ENCODE measurements around the gene ARHGAP44.

The ARHGAP44 gene

DNA sequence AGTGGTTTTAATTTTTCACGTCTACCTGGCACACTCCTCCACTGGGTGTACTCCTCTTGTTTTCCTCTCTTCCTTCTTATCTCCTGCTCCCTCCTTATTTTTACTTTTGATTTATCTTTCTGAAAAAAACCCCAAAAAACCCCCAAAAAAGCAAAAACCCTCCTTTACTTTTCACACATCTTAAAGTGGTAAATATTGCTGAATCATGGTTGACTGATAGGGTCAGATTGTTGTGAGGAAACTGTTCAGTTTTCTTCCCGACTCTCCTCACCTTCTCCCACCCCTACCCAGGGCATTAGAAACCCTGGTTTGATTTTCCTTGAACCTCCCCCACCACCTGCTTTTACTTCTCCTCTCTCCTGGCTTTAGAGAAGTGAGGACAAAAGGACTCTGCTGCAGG, 25.4 kb downstream of the ARHGAP44 start:
- H3K9me3 ChIP-seq (ENCODE audit: control insufficient read depth in 2 of 2, low read length in 2 of 2) = peaks cover 0 to 2% of the 10 kb centered on the region in 2 donors
- no peak overlapping the region for H3K4me3 ChIP-seq (ENCODE audit: low read length in 2 of 2)
- H3K36me3 ChIP-seq (ENCODE audit: control insufficient read depth in 2 of 2, insufficient read depth in 2 of 2, low read length in 2 of 2) = no peaks in the 10 kb centered on the region
- no peak overlapping the region for H3K27ac ChIP-seq (ENCODE audit: low read depth in 2 of 2, low read length in 2 of 2)
- peaks cover 9 to 21% of the 10 kb centered on the region in 2 donors for H3K4me1 ChIP-seq (ENCODE audit: control insufficient read depth in 2 of 2, insufficient read depth in 2 of 2, low read length in 2 of 2)
- no peaks in the 10 kb centered on the region for H3K27me3 ChIP-seq (ENCODE audit: control insufficient read depth in 2 of 2, insufficient read depth in 2 of 2, low read length in 2 of 2)
- H3K9ac ChIP-seq (ENCODE audit: low read depth in 1 of 2, low read length in 2 of 2) = no peak overlapping the region

DNA sequence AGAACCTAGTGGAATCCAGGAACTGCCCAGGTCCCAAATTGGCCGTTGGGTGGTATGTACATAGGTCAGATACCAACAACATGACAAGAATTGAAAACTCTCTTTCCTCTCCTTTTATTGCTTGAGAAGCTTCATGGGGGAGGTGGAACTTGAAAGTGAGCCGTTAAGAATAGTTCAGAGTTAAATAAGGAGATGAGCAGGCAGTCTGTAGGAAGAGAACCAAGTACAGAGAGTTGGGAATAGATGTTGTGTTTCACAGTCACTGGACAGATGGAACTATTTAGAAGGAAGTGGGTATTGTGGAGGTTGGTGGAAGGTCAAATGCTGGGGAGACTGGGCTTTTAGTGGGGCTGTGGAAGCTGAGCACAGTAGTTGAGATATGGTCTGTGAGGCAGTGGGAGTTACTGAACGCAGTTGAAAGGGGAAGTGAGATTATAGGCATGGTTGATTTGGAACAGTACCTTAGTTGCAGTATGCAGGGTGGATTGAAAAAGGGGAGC, 26.4 kb downstream of the ARHGAP44 start:
- H3K4me1 ChIP-seq (ENCODE audit: control insufficient read depth in 2 of 2, insufficient read depth in 2 of 2, low read length in 2 of 2) = peaks cover 9 to 23% of the 10 kb centered on the region in 2 donors
- peaks cover 0 to 2% of the 10 kb centered on the region in 2 donors for H3K9me3 ChIP-seq (ENCODE audit: control insufficient read depth in 2 of 2, low read length in 2 of 2)
- H3K27ac ChIP-seq (ENCODE audit: low read depth in 2 of 2, low read length in 2 of 2) = peak overlapping the region; percentile 43 to 63

DNA sequence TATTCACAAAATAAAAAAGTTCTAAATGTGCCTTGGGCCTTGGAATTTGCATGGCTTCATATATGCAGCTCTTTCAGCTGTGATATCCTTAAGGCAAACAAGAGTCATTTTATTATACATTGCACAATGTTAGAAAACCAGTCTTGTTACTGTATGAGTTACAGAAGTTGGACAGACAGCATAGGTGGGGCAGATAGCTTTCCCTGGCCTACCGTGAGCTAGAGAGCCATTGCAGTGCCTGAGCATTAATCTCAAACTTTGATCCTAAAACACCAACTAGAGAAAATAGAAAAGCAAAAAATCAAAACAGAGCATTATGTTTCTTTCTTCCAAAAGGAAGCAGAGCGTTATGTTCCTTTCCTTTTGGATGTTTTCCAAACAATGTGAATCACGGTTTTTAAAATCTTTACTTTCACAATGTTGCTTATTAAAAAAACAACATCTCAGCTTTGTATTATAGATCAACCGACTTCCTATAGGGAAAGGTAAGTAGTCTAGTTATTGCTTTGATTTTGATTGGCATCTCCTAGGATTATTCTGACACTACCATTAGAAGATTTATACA, 32.2 kb downstream of the ARHGAP44 start:
- peak overlapping the region in 1 of 2 donors; percentile 27 for H3K9ac ChIP-seq (ENCODE audit: low read depth in 1 of 2, low read length in 2 of 2)
- H3K9me3 ChIP-seq (ENCODE audit: control insufficient read depth in 2 of 2, low read length in 2 of 2) = peaks cover 0 to 2% of the 10 kb centered on the region in 2 donors
- no peaks in the 10 kb centered on the region for H3K36me3 ChIP-seq (ENCODE audit: control insufficient read depth in 2 of 2, insufficient read depth in 2 of 2, low read length in 2 of 2)
- no peaks in the 10 kb centered on the region for H3K27me3 ChIP-seq (ENCODE audit: control insufficient read depth in 2 of 2, insufficient read depth in 2 of 2, low read length in 2 of 2)
- H3K4me1 ChIP-seq (ENCODE audit: control insufficient read depth in 2 of 2, insufficient read depth in 2 of 2, low read length in 2 of 2) = peaks cover 12 to 18% of the 10 kb centered on the region in 2 donors
- peak overlapping the region in 1 of 2 donors; percentile 46 for H3K4me3 ChIP-seq (ENCODE audit: low read length in 2 of 2)
- peak overlapping the region; percentile 67 to 84 for H3K27ac ChIP-seq (ENCODE audit: low read depth in 2 of 2, low read length in 2 of 2)

More for the DNA sequence above, 26.4 kb downstream of the ARHGAP44 start:
- no peaks in the 10 kb centered on the region for H3K36me3 ChIP-seq (ENCODE audit: control insufficient read depth in 2 of 2, insufficient read depth in 2 of 2, low read length in 2 of 2)
- peak overlapping the region in 1 of 2 donors; percentile 34 for H3K4me3 ChIP-seq (ENCODE audit: low read length in 2 of 2)
- H3K27me3 ChIP-seq (ENCODE audit: control insufficient read depth in 2 of 2, insufficient read depth in 2 of 2, low read length in 2 of 2) = no peaks in the 10 kb centered on the region
- no peak overlapping the region for H3K9ac ChIP-seq (ENCODE audit: low read depth in 1 of 2, low read length in 2 of 2)

DNA sequence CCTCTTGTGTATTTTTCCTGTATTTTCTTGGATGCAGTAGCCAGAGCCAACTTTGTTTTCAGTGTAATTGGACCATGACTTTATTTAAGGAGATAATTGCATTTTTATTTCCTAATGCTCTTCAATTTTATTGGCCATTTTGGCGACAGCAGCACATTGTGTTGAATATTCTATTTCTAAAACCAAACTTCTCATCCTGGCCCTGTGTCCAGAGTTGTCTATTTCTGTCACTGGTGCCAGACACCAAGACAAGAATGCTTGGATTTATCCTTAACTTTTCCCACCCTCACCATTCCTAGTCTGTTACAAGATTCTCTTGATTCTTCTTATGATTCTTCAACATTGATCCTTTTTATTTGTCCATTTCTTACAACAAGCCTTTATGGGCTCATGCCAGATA, 37.1 kb downstream of the ARHGAP44 start:
- Histone ChIP-seq H3K9ac (ENCODE audit: low read depth in 1 of 2, low read length in 2 of 2) (no peak overlapping the region), H3K27ac (ENCODE audit: low read depth in 2 of 2, low read length in 2 of 2) (no peak overlapping the region), H3K9me3 (ENCODE audit: control insufficient read depth in 2 of 2, low read length in 2 of 2) (no peaks in the 10 kb centered on the region), H3K27me3 (ENCODE audit: control insufficient read depth in 2 of 2, insufficient read depth in 2 of 2, low read length in 2 of 2) (no peaks in the 10 kb centered on the region), H3K4me3 (ENCODE audit: low read length in 2 of 2) (no peak overlapping the region), H3K36me3 (ENCODE audit: control insufficient read depth in 2 of 2, insufficient read depth in 2 of 2, low read length in 2 of 2) (no peaks in the 10 kb centered on the region), H3K4me1 (ENCODE audit: control insufficient read depth in 2 of 2, insufficient read depth in 2 of 2, low read length in 2 of 2) (peaks cover 27% of the 10 kb centered on the region in 2 donors)

DNA sequence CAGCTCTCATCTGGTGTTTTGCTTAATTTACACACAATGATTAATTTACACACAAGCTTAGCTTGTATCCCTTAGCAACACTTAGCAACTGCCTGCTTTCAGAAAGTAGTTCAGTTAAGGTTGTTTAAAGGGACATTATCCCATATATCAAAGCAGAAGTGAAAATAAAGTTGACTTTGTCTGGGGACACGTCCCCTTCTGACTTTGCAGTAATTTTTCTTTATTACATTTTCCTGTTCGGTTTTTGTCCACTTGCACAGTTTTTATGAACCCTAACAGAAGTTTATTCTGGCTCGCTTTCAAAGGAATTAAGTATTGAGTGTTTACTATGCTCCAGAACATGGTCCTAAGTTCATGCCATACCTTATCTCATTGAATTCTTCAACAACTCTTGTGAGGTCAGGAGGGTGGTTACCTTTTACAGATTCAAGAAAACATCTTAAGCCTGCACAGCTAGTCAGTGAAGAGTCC, 41.5 kb downstream of the ARHGAP44 start:
- Histone ChIP-seq H3K4me1 (ENCODE audit: control insufficient read depth in 2 of 2, insufficient read depth in 2 of 2, low read length in 2 of 2) (peaks cover 15 to 17% of the 10 kb centered on the region in 2 donors), H3K36me3 (ENCODE audit: control insufficient read depth in 2 of 2, insufficient read depth in 2 of 2, low read length in 2 of 2) (no peaks in the 10 kb centered on the region), H3K9ac (ENCODE audit: low read depth in 1 of 2, low read length in 2 of 2) (peak overlapping the region in 1 of 2 donors; percentile 22), H3K4me3 (ENCODE audit: low read length in 2 of 2) (peak overlapping the region; percentile 36 to 59), H3K27me3 (ENCODE audit: control insufficient read depth in 2 of 2, insufficient read depth in 2 of 2, low read length in 2 of 2) (no peaks in the 10 kb centered on the region), H3K9me3 (ENCODE audit: control insufficient read depth in 2 of 2, low read length in 2 of 2) (peaks cover 0 to 2% of the 10 kb centered on the region in 2 donors), H3K27ac (ENCODE audit: low read depth in 2 of 2, low read length in 2 of 2) (peak overlapping the region; percentile 76 to 83)

DNA sequence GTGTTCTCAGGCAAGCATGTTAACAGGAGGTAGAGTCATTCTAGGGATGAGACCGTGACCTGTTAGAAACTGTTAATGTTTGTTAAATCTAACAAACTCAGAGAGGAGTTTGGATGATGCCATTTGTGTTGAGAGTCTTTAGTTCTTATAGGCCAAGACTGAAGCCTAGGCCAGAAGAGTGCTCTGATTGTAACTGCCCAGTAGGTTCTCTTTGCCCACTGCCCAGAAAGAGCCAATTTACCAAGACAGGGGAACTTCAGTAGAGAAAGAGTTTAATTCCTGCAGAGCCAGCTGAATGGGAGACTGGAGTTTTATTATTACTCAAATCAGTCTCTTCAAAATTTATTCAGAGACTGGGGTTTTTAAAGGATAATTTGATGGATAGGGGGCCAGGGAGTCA, 42.5 kb downstream of the ARHGAP44 start:
- Histone ChIP-seq H3K27ac (ENCODE audit: low read depth in 2 of 2, low read length in 2 of 2) (peak overlapping the region; percentile 76 to 83), H3K27me3 (ENCODE audit: control insufficient read depth in 2 of 2, insufficient read depth in 2 of 2, low read length in 2 of 2) (no peaks in the 10 kb centered on the region), H3K4me3 (ENCODE audit: low read length in 2 of 2) (no peak overlapping the region), H3K9me3 (ENCODE audit: control insufficient read depth in 2 of 2, low read length in 2 of 2) (peaks cover 0 to 2% of the 10 kb centered on the region in 2 donors), H3K4me1 (ENCODE audit: control insufficient read depth in 2 of 2, insufficient read depth in 2 of 2, low read length in 2 of 2) (peaks cover 15 to 17% of the 10 kb centered on the region in 2 donors), H3K9ac (ENCODE audit: low read depth in 1 of 2, low read length in 2 of 2) (no peak overlapping the region), H3K36me3 (ENCODE audit: control insufficient read depth in 2 of 2, insufficient read depth in 2 of 2, low read length in 2 of 2) (no peaks in the 10 kb centered on the region)

DNA sequence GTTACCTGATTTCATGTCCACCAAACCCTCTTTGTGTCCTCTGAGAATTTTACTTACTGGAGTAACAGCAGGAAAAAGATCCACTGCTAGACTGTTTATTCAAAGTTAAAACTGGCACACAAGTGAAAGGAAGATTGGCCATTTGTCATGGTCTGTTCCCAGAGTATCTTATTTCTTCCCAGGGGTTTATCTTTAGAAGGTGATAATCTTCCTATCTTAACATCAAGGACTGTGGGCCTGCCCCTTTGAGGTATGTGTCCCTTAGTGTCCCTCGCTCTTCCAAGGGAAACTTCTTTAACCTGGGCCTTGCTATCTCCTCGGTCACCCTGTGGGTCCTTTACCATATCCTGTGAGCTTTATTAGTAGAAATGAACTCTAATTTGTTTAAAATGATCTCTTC, 49.7 kb downstream of the ARHGAP44 start:
- Histone ChIP-seq H3K4me3 (ENCODE audit: low read length in 2 of 2) (no peak overlapping the region), H3K4me1 (ENCODE audit: control insufficient read depth in 2 of 2, insufficient read depth in 2 of 2, low read length in 2 of 2) (no peaks in the 10 kb centered on the region), H3K27me3 (ENCODE audit: control insufficient read depth in 2 of 2, insufficient read depth in 2 of 2, low read length in 2 of 2) (no peaks in the 10 kb centered on the region), H3K27ac (ENCODE audit: low read depth in 2 of 2, low read length in 2 of 2) (no peak overlapping the region), H3K36me3 (ENCODE audit: control insufficient read depth in 2 of 2, insufficient read depth in 2 of 2, low read length in 2 of 2) (no peaks in the 10 kb centered on the region), H3K9ac (ENCODE audit: low read depth in 1 of 2, low read length in 2 of 2) (no peak overlapping the region), H3K9me3 (ENCODE audit: control insufficient read depth in 2 of 2, low read length in 2 of 2) (no peaks in the 10 kb centered on the region)

DNA sequence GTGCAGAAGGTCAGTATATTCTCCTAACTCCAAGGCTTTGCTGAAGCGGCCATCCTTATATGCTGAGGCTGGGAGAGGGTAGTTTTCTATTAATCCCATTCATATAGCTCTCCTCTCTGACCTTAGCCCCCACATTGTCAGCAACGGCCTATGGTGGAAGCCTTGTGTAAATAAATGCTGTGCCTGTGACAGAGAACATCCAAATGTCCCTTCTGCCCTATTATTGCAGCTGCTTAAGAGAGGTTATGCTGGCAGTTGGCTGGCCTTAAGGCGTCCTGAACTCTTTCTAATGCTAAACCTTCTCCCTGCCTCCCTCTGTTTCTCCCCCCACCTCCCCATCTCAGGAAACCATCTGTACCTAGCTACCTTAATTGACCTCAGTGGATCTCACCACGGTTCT, 53.6 kb downstream of the ARHGAP44 start:
- Histone ChIP-seq H3K4me3 (ENCODE audit: low read length in 2 of 2) (no peak overlapping the region), H3K36me3 (ENCODE audit: control insufficient read depth in 2 of 2, insufficient read depth in 2 of 2, low read length in 2 of 2) (no peaks in the 10 kb centered on the region), H3K27ac (ENCODE audit: low read depth in 2 of 2, low read length in 2 of 2) (no peak overlapping the region), H3K9ac (ENCODE audit: low read depth in 1 of 2, low read length in 2 of 2) (no peak overlapping the region), H3K9me3 (ENCODE audit: control insufficient read depth in 2 of 2, low read length in 2 of 2) (no peaks in the 10 kb centered on the region), H3K27me3 (ENCODE audit: control insufficient read depth in 2 of 2, insufficient read depth in 2 of 2, low read length in 2 of 2) (no peaks in the 10 kb centered on the region), H3K4me1 (ENCODE audit: control insufficient read depth in 2 of 2, insufficient read depth in 2 of 2, low read length in 2 of 2) (no peaks in the 10 kb centered on the region)

DNA sequence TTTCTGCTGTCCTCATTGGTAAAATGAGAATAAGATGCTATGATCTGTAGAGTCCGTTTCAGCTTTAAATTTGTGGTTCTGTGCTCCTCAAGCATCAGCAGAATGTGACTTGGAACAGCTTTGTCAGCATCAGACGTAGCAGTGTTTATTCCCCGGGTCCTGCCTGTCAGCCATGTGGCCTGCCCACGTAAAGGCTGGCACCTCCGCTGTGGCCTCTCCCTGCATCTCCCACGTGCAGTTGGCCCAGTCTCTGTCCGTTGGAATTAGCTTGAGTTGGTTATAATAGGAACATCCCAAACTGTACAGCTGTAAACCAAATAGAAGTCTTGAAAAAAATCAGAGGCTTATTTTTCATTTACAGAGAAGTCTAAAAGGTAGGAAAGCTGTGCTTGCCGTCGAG, 61.7 kb downstream of the ARHGAP44 start:
- Histone ChIP-seq H3K4me1 (ENCODE audit: control insufficient read depth in 2 of 2, insufficient read depth in 2 of 2, low read length in 2 of 2) (peaks cover 0 to 2% of the 10 kb centered on the region in 2 donors), H3K9me3 (ENCODE audit: control insufficient read depth in 2 of 2, low read length in 2 of 2) (no peaks in the 10 kb centered on the region), H3K4me3 (ENCODE audit: low read length in 2 of 2) (no peak overlapping the region), H3K9ac (ENCODE audit: low read depth in 1 of 2, low read length in 2 of 2) (no peak overlapping the region), H3K27ac (ENCODE audit: low read depth in 2 of 2, low read length in 2 of 2) (no peak overlapping the region), H3K36me3 (ENCODE audit: control insufficient read depth in 2 of 2, insufficient read depth in 2 of 2, low read length in 2 of 2) (no peaks in the 10 kb centered on the region), H3K27me3 (ENCODE audit: control insufficient read depth in 2 of 2, insufficient read depth in 2 of 2, low read length in 2 of 2) (no peaks in the 10 kb centered on the region)

DNA sequence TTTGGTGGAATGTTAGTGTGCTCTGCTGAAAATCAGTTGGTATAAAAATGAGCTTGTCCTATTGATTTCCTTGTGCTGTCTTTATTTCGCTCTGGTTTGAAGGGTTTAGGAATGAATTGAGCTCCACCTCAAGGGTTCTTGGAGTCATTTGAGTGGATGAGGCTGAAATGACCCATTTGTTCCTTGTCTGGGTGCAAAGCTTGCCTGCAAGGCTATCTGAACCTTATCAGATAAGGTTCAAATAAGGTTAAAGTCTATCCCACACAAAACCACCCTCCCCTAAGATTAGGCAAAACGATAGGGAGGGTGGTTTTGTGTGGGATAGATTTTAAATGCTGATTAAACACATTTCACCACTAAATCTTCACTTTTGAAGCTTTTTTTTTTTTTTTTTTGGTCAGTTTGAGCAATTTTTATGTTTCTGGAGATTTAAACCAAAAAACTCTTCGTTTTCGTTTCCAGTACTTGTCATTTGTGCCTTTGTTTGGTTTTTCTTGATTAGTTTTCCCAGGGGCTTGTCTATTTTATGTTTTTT, 62.7 kb downstream of the ARHGAP44 start:
- H3K36me3 ChIP-seq (ENCODE audit: control insufficient read depth in 2 of 2, insufficient read depth in 2 of 2, low read length in 2 of 2) = no peaks in the 10 kb centered on the region
- H3K9me3 ChIP-seq (ENCODE audit: control insufficient read depth in 2 of 2, low read length in 2 of 2) = no peaks in the 10 kb centered on the region
- H3K4me3 ChIP-seq (ENCODE audit: low read length in 2 of 2) = no peak overlapping the region
- peaks cover 0 to 2% of the 10 kb centered on the region in 2 donors for H3K4me1 ChIP-seq (ENCODE audit: control insufficient read depth in 2 of 2, insufficient read depth in 2 of 2, low read length in 2 of 2)
- H3K9ac ChIP-seq (ENCODE audit: low read depth in 1 of 2, low read length in 2 of 2) = no peak overlapping the region
- H3K27ac ChIP-seq (ENCODE audit: low read depth in 2 of 2, low read length in 2 of 2) = no peak overlapping the region
- no peaks in the 10 kb centered on the region for H3K27me3 ChIP-seq (ENCODE audit: control insufficient read depth in 2 of 2, insufficient read depth in 2 of 2, low read length in 2 of 2)
